Measurements from ENCODE around the gene SUN1. TPM values are rescaled to one million over a fixed set of nuclear protein-coding genes. Genes with fewer than 3 reads are reported as not detected.

The SUN1 gene
- total RNA-seq, 1 experiment from 2014 or later = 181 TPM

- peaks cover 7 to 9% of the 10 kb centered on the region in 2 experiments for H3K4me1 ChIP-seq (ENCODE audit: control insufficient read depth in 1 of 2, insufficient read depth in 2 of 2, low read length in 2 of 2)
- RAD21 ChIA-PET (ENCODE audit: low non-redundant PET in 1 of 2, low total read pairs in 2 of 2, uncharacterized antibody in 2 of 2, unreplicated experiment in 2 of 2) = no interaction called here
- DNase-seq (ENCODE audit: low read depth, low spot score) = no peak
- no peaks in the 10 kb centered on the region for H3K9me2 ChIP-seq (ENCODE audit: insufficient read depth)
- intact Hi-C loops (cut with micrococcal nuclease) = loop anchor here (10.0 kb wide), 1 partner anchor 164 kb away; no protein-coding TSS in a partner anchor
- H3K36me3 ChIP-seq (ENCODE audit: control insufficient read depth in 1 of 2, insufficient read depth in 2 of 2, low read length in 2 of 2) = peaks cover 4 to 12% of the 10 kb centered on the region in 2 experiments; a peak in 2 of 4 replicates
- TF ChIP-seq RAD21 (IDR thresholded peaks at IDR 0.05; ENCODE audit: low read depth) = no peak
- no peak for TF ChIP-seq POLR2A (IDR thresholded peaks at IDR 0.05; ENCODE audit: borderline replicate concordance, extremely low read depth, insufficient read depth, insufficient read length)
- TF ChIP-seq SP1 (IDR thresholded peaks at IDR 0.05; ENCODE audit: low read depth) = no peak
- no peak for TF ChIP-seq ATF3 (IDR thresholded peaks at IDR 0.05)
- no peak for TF ChIP-seq ELF1 (IDR thresholded peaks at IDR 0.05; ENCODE audit: borderline replicate concordance, low read depth)
- TF ChIP-seq MAX (IDR thresholded peaks at IDR 0.05) = no peak
- TF ChIP-seq YY1 (IDR thresholded peaks at IDR 0.05; ENCODE audit: extremely low read depth, insufficient replicate concordance, low read depth, low read length) = no peak
- no peak for TF ChIP-seq JUND (IDR thresholded peaks at IDR 0.05)
- TF ChIP-seq CEBPB (IDR thresholded peaks at IDR 0.05; ENCODE audit: low read depth) = no peak
- no peak for TF ChIP-seq CBX3 (IDR thresholded peaks at IDR 0.05; ENCODE audit: low read depth)
- no peak for TF ChIP-seq EZH2phosphoT487 (IDR thresholded peaks at IDR 0.05; ENCODE audit: borderline replicate concordance)
- no peak for TF ChIP-seq POLR2AphosphoS5 (IDR thresholded peaks at IDR 0.05; ENCODE audit: low read depth, low read length)
- TF ChIP-seq CTCF (IDR thresholded peaks at IDR 0.05 in 2 of 3, conservative IDR thresholded peaks at IDR 0.05 in 1 of 3; ENCODE audit: borderline replicate concordance in 1 of 3, insufficient read depth in 1 of 3, low read depth in 2 of 3, low read length in 2 of 3) = no peak
- no peaks in the 10 kb centered on the region for H4K20me1 ChIP-seq (ENCODE audit: insufficient read depth)
- no peaks in the 10 kb centered on the region for H3K9me3 ChIP-seq (ENCODE audit: control insufficient read depth in 1 of 2, insufficient read depth in 1 of 2, low read depth in 1 of 2, low read length in 2 of 2)
- H3K9ac ChIP-seq (ENCODE audit: low read length) = no peak overlapping the region
- no peak for ATAC-seq
- no peak overlapping the region for H3K4me3 ChIP-seq (replicated peaks in 1 of 2; ENCODE audit: low read depth in 1 of 2, low read length in 2 of 2)
- CTCF ChIA-PET = no interaction called here
- no peak overlapping the region for H2AFZ ChIP-seq (ENCODE audit: low read depth, low read length, poor library complexity, severe bottlenecking)
- no peak overlapping the region for H3K4me2 ChIP-seq (ENCODE audit: low read length)
- no TSS peak for BruUV-seq (replicated peaks)
- H3K79me2 ChIP-seq (ENCODE audit: insufficient read depth, low read length) = no peaks in the 10 kb centered on the region
- H3K27me3 ChIP-seq (ENCODE audit: insufficient read depth, low read length) = 0 out of 2 replicates have a peak, but pooled peaks cover under 1% of the 10 kb centered on the region
- POLR2A ChIA-PET = no interaction called here
- peak overlapping the region; percentile 35; the same call in 1 of the 2 replicates for H3K27ac ChIP-seq (ENCODE audit: low read depth, low read length)
Observed at GRCh38 chr7:900331-901040, 68.2 kb downstream of the SUN1 start.
